ENCODE measurements around the gene RAB27A. TPM values are rescaled to one million over a fixed set of nuclear protein-coding genes. Genes with fewer than 3 reads are reported as not detected.
"Not testable (repeated sequence)": the region's sequence is repeated elsewhere in the genome, so short reads cannot be mapped to it uniquely, and the experiment has no call there.

Gene RAB27A
- 82.6 and 85.3 TPM in 2 replicates for total RNA-seq

DNA sequence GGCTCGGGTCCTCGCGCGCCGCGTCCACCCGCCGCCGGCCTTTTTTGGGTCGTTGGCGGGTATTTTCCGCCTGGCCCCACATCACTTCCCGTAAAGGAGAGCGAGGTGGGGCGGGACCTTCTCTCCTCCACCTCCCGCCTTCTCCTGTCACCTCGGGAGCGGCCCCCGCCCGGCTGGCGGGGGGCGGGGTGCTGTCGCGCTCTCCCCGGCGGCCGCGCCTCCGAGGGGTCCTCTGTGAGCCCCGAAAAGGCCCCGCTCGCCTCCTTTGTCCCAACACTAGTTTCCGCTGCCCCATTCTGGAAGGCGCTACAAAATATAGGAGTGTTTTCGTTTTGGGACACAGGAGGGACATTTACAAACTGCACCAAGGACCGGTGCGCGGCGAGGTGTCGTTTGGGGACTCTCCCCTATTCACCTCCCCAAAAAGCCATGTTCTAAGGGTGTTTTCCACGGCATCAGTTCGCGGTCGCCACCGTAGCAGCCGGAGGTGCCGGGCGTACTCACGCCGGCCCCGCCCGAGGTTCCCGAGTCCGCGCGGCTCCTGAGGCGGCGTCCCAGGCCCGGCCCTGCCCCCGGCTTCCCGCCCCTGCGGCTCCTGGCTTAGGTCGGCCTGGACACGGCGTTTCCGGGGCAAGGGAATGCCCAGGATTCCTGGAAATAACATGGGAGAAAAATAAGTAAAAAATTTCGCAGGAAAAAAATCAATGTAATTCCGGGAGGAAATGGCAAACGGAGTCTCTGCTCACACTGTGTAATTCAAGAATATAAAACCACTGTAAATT, at the start of gene RAB27A:
RAB27A (minus strand) TSS at position 68 of the 782 bp plus-strand sequence. CDS start 54,879 bp downstream, outside the sequence.
- intact Hi-C loops (cut with micrococcal nuclease): loop anchor here (1.0 to 10.0 kb wide), 13 partner anchors 10 to 1325 kb away; partner anchors contain the start of genes CCPG1, PIERCE2, PIGB and PIGBOS1

DNA sequence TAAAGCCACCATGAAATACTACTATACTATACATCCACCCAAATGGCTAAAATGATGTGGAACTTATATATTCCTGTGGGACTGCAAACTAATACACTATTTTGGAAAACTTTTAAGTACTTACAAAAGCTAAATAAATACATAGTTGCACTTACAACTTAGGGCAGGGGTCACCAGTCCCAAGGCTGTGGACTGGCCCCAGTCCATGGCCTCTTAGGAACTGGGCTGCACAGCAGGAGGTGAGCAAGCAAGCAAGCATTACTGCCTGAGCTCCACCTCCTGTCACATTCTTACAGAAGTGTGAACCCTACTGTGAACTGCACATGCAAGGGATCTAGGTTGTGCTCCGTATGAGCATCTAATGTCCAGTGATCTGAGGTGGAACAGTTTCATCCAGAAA, 47.5 kb upstream of the RAB27A start:
- intact Hi-C loops (cut with micrococcal nuclease): no loop called here

- intact Hi-C loops (cut with micrococcal nuclease): no loop called here
Observed at GRCh38 chr15:55334997-55335396, 45.4 kb upstream of the RAB27A start.

DNA sequence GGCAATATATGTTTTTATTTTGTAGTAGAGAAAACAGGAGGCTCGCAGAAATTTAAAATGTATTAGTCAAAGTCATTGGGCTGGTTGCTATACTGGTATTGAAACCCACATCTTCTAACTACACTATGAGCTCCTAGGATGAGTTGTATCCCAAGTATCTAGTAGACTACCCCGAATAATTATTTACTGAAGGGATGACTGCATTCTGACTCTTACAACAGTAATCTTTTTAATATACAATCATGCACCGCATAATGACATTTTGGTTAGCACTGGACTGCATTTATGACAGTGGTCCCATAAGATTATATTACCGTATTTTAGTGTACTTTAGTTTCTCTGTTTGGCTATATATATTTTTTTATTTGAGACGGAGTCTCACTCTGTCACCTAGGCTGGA, 44.8 kb upstream of the RAB27A start:
- intact Hi-C loops (cut with micrococcal nuclease): no loop called here

- intact Hi-C loops (cut with micrococcal nuclease): no loop called here
Observed at GRCh38 chr15:55327387-55327786, 37.8 kb upstream of the RAB27A start.

DNA sequence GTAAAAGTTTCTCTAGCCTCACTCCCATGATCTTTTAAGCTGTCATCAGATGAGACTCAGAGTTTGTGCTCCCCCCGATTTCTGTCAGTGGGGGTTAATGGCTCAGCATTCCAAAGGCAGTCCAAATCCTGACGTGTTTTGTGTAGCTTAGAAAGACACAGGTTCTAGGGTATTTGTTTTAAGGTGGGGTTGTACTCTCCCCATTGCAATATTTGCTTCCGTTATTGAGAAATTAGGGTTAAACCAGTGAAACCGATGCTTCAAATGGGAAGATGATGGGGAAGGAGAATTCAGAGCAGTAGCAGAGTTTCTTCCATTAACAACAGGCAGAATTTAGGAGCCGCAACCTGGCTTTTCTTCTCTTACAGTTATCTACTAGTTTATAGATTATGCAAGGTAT, 32.9 kb upstream of the RAB27A start:
- intact Hi-C loops (cut with micrococcal nuclease): no loop called here

GRCh38 chr15:55320963-55321362, 31.4 kb upstream of the RAB27A start:
- intact Hi-C loops (cut with micrococcal nuclease): no loop called here

- intact Hi-C loops (cut with micrococcal nuclease): no loop called here
Observed at GRCh38 chr15:55320238-55320550, 30.6 kb upstream of the RAB27A start.

GRCh38 chr15:55319537-55320237, 30.1 kb upstream of the RAB27A start:
- intact Hi-C loops (cut with micrococcal nuclease): loop anchor here (1.0 to 5.0 kb wide), 8 partner anchors 29 to 926 kb away; partner anchors contain the start of genes CCPG1 and PIERCE2

- intact Hi-C loops (cut with micrococcal nuclease): loop anchor here (1.0 to 5.0 kb wide), 9 partner anchors 29 to 926 kb away; partner anchors contain the start of genes CCPG1 and PIERCE2
Observed at GRCh38 chr15:55318588-55319494, 29.2 kb upstream of the RAB27A start, which contains the start of the genes PIGB and PIGBOS1. TSS of gene PIGB (plus strand) at chr15:55319222. CDS start at chr15:55319251, 29 bp downstream. TSS of gene PIGBOS1 (minus strand) at chr15:55319123. CDS start at chr15:55317792, 1,331 bp downstream.

DNA sequence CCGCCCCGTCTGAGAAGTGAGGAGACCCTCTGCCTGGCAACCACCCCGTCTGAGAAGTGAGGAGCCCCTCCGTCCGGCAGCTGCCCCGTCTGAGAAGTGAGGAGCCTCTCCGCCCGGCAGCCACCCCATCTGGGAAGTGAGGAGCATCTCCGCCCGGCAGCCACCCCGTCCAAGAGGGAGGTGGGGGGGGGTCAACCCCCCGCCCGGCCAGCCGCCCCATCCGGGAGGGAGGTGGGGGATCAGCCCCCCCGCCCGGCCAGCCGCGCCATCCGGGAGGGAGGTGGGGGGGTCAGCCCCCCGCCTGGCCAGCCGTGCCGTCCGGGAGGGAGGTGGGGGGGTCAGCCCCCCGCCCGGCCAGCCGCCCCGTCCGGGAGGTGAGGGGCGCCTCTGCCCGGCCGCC, 13.2 kb upstream of the RAB27A start:
- intact Hi-C loops (cut with micrococcal nuclease): not testable (repeated sequence)

GRCh38 chr15:55297315-55297714, 7.7 kb upstream of the RAB27A start:
- intact Hi-C loops (cut with micrococcal nuclease): loop anchor here (10.0 kb wide), 1 partner anchor 1333 kb away; no protein-coding TSS in a partner anchor

GRCh38 chr15:55290528-55291057, 980 bp upstream of the RAB27A start:
- intact Hi-C loops (cut with micrococcal nuclease): loop anchor here (1.0 to 10.0 kb wide), 11 partner anchors 14 to 1326 kb away; partner anchors contain the start of genes CCPG1, PIERCE2, PIGB and PIGBOS1

DNA sequence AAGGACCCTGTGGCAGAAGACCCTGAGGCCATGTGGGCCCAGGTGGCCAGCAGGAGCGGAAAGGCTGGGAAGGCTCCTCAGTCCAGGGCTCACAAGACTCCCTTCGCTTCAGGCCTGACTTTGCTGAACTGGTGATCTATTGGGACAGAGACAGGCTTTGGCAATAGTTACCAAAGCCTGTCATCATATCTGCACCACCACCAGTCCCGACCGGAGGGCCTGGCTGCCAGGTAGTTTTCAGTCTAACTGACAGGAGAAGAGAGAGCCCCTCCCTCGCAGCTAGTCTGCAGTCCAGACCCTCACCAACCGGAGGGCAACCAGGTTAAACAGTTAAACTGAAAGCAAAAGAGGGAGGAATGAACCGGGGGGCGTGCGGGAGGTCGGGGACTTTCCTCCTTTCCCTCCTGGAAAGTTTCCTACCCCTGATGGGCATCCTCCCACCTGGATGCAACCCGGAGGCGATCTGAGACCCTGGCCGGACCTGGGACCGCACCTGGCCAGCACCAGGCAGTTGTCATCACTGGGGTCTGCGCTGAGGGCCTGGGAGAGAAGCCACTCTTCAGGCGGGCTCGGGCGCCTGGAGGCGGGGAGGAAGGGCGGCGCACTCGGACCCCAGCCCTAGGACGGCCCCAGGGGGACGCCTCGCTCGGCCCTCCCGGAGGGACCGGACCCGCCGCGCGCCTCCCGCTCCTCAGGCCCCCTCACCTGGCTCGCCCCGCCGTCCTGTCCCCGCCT, 435 bp downstream of the RAB27A start:
- intact Hi-C loops (cut with micrococcal nuclease): loop anchor here (1.0 to 10.0 kb wide), 2 partner anchors 9 to 214 kb away; no protein-coding TSS in a partner anchor

DNA sequence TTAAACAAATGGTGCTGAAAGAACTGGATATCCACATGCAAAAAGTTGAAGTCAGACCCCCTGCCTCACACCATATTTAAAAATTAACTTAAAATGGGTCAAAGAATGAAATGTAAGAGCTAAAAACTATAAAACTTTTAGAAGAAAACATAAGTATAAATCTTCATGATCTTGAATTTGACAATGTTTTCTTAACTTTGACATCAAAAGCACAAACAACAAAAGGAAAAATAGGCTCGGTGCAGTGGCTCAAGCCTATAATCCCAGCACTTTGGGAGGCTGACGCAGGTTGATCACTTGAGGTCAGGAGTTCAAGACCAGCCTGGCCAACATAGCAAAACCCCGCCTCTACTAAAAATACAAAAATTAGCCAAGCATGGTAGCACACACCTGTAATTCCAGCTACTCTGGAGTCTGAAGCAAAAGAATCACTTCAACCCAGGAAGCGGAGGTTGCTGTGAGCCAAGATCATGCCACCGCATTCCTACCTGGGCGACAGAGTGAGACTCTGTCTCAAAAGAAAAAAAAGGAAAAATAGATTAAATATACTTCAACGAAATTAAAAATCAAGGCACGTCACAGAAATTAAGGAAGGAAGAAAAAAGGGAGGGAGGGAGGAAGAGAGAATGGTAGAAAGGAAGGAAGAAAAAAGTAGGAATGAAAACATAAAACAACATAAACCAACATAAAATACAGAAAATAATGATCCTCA, 1.5 kb downstream of the RAB27A start:
- intact Hi-C loops (cut with micrococcal nuclease): loop anchor here (10.0 kb wide), 1 partner anchor 213 kb away; no protein-coding TSS in a partner anchor

DNA sequence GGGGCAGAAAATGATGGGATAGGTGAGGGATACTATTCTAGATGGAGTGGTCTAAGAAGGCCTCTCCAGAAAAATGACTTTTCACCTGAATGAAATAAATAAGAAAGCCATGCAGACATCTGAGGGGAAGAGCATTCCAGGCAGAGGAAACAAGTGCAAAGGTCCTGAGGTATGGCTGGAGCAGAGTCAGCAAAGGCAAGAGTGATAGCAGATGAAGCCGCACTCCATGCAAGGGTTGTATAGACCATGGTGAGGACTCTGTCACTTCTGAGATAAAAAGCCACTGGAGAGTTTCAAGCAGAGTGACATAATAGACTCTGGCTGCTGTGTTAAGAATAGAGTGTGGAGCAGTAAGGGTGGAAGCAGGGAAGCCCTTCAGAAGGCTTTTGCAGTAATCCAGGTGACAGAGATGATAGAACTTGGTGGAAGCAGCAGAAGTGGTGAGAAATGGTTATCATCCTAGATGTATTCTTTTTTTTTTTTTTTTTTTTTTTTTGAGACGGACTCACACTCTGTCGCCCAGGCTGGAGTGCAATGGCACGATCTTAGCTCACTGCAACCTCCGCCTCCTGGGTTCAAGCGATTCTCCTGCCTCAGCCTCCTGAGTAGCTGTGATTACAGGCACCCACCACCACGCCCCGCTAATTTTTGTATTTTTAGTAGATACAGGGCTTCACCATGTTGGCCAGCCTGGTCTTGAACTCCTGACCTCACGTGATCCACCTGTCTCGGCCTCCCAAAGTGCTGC, 3.0 kb downstream of the RAB27A start:
- intact Hi-C loops (cut with micrococcal nuclease): loop anchor here (10.0 kb wide), 1 partner anchor 212 kb away; no protein-coding TSS in a partner anchor

DNA sequence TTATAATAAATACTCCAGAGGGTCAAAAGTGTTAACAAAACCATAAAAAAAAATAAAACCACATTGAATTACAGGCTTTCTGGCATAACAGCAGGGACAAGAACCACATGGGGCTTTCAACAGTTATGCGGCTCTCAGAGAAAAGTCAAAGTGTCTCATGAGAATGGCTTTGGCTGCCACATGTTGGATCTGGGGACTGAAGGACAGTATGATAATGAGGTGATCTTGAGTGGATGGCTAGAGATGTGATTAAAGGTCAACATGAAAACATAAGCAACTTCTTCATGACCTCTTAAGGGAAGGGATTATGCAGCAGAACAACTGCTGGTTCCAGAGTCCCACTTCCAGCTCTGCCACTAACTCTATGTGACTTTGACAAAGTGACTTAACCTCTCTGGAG, 5.2 kb downstream of the RAB27A start:
- intact Hi-C loops (cut with micrococcal nuclease): loop anchor here (10.0 kb wide), 1 partner anchor 210 kb away; no protein-coding TSS in a partner anchor

All from T-helper 1 cell treated with Interleukin-12 subunit alpha and Interleukin-12 subunit beta and Interleukin-4 antibody, amounts not matched to agents 30 ng/mL and 1 ng/mL, for 36 hours (primary cell).